ENCODE data around the gene CIITA.

The CIITA gene

GRCh38 chr16:10877472-10877946 is 507 bp downstream of the CIITA start:
- no peak for TF ChIP-seq ZFX (IDR thresholded peaks at IDR 0.05; ENCODE audit: borderline replicate concordance)
- TF ChIP-seq, protein P1, sequence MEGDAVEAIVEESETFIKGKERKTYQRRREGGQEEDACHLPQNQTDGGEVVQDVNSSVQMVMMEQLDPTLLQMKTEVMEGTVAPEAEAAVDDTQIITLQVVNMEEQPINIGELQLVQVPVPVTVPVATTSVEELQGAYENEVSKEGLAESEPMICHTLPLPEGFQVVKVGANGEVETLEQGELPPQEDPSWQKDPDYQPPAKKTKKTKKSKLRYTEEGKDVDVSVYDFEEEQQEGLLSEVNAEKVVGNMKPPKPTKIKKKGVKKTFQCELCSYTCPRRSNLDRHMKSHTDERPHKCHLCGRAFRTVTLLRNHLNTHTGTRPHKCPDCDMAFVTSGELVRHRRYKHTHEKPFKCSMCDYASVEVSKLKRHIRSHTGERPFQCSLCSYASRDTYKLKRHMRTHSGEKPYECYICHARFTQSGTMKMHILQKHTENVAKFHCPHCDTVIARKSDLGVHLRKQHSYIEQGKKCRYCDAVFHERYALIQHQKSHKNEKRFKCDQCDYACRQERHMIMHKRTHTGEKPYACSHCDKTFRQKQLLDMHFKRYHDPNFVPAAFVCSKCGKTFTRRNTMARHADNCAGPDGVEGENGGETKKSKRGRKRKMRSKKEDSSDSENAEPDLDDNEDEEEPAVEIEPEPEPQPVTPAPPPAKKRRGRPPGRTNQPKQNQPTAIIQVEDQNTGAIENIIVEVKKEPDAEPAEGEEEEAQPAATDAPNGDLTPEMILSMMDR (IDR thresholded peaks at IDR 0.05): no peak
- H3K27ac ChIP-seq: no peak overlapping the region

GRCh38 chr16:10878328-10878643 is 1.3 kb downstream of the CIITA start:
- no peak overlapping the region for H3K27ac ChIP-seq
- TF ChIP-seq, protein P1 (IDR thresholded peaks at IDR 0.05): no peak

- TF ChIP-seq ZFX (IDR thresholded peaks at IDR 0.05; ENCODE audit: borderline replicate concordance): no peak
- TF ChIP-seq, protein P1 (IDR thresholded peaks at IDR 0.05): no peak
- no peak overlapping the region for H3K27ac ChIP-seq
Observed at GRCh38 chr16:10878644-10879501, 1.9 kb downstream of the CIITA start.

DNA sequence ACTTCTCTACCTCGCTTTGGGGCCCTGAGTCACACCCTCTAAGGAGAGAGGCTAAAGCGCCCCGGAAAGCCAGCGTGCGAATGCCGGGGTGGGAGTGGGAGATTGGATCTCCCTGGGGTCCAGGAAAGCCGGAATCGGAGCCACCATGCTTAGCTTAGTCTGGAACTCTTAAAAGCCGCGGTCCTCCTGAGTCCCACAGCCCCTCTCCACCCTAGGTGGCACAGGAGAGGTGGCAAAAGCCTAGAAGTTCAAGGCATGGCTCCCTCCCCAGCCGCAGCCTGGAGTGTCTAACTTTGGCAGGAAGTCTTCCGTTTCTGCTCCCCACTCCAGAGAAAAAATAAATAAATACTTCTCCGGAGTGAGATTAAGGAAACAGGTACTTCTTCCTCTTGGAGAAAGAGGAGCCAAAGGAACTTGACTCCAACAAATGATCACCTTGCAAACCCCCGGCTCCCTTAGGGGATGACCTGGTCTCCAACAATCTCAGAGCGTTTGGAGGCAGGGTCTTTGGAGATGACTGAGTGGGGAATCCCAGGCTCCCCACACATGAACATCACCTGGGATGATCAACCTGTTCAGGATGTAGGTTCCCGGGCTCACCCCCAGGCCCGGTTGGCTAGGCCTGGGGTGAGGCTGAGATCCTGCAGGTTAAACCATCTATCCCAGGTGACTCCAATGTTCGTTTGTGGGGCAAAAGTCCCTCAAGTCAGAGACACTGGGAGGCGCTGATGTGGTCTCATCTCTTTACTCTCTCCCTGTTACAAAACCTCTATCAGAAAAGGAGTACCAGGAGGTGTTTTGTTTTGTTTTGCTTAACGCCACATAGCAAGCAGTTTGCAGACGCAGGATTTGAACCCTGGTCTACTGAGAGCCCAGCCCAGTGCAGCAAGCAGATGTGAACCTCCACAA is 2.9 kb downstream of the CIITA start:
- no peak overlapping the region for H3K27ac ChIP-seq
- TF ChIP-seq, protein P1 (IDR thresholded peaks at IDR 0.05): no peak
- TF ChIP-seq ZFX (IDR thresholded peaks at IDR 0.05; ENCODE audit: borderline replicate concordance): no peak

DNA sequence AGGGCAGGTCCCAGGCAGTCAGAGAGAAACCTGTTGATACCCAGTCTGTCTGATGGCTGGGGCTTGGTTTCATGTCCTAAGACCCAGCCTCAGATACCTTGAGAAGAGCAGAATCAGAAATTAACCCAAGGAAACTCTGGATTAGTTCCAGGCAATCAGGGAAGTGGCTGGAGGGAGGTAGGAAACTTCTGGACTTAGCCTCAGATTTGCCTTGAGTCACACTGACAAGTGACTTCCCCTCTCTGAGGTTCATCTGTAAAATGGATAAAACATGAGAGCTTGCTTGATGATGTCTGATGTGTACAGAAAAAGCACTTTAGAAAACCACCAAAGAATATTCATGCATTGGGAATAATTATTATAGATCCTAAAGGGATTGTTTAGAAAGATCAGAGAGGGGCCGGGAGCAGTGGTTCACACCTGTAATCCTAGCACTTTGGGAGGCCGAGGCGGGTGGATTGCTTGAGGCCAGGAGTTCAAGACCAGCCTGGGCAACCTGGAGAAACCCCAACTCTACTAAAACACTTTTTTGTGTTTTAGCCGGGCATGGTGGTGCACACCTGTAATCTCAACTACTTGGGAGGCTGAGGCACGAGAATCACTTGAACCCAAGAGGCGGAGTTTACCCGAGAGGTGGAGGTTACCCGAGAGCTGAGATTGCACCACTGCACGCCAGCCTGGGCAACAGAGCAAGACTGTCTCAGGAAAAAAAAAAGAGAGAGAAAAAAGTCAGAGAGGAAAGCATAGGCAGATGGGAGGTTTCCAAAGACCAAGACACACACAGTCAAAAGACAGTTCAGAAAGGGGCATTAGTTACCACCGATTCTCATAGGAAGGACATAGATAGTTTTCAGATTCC is 3.8 kb downstream of the CIITA start:
- no peak overlapping the region for H3K27ac ChIP-seq
- TF ChIP-seq, protein P1 (IDR thresholded peaks at IDR 0.05): no peak
- no peak for TF ChIP-seq ZFX (IDR thresholded peaks at IDR 0.05; ENCODE audit: borderline replicate concordance)

DNA sequence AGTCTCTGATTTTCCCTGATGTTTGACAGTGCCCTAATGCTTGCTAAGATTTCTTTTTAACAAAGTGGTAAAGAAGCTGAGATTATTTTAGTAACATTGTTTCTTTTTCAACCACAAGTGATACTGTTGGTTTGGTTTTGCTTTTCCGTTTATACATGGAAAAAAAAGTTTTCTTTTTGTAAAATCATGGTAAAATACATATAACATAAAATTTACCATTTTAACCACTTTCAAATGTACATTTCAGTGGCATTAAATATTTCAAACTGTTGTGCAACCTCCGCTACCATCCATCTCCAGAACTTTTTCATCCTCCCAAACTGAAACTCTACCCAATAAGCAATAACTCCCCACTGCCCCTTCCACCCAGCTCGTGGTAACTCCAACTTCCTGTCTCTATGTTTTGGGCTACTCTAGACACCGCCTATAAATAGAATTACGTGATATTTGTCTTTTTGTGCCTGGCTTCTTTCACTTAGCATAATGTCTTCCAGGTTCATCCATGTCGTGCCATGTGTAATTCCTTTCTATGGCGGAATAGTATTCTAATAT is 4.6 kb downstream of the CIITA start:
- TF ChIP-seq ZFX (IDR thresholded peaks at IDR 0.05; ENCODE audit: borderline replicate concordance): no peak
- TF ChIP-seq, protein P1 (IDR thresholded peaks at IDR 0.05): no peak
- no peak overlapping the region for H3K27ac ChIP-seq
